Activated CD8-positive, alpha-beta memory T cell treated with anti-CD3 and anti-CD28 coated beads for 4 hours (primary cell): Measurements from ENCODE around the gene DOK3.
"Not testable (repeated sequence)": the region's sequence is repeated elsewhere in the genome, so short reads cannot be mapped to it uniquely, and the experiment has no call there.

Source experiments
- DNase-seq, 2 donors: peaks; one replicate each; pipeline ENCODE4 v3.0.0-alpha.2; 2020; ENCODE audit warnings: low read depth in 2 of 2

DOK3 gene

GRCh38 chr5:177497292-177498012 is 12.2 kb downstream of the DOK3 start, which contains the start of gene PDLIM7:
Gene PDLIM7 (minus strand): TSS chr5:177497604. CDS start chr5:177496512, 1,092 bp downstream.
- peak; percentile 83 to 87 for DNase-seq

GRCh38 chr5:177496727-177497291 is 12.8 kb downstream of the DOK3 start:
- no peak for DNase-seq

GRCh38 chr5:177496070-177496726 is 13.4 kb downstream of the DOK3 start:
- DNase-seq: no peak

- DNase-seq: no peak
Observed at GRCh38 chr5:177495243-177496060, 14.2 kb downstream of the DOK3 start.

- DNase-seq: no peak
Observed at GRCh38 chr5:177494346-177495195, 15.1 kb downstream of the DOK3 start.

- no peak for DNase-seq
Observed at GRCh38 chr5:177493795-177494345, 15.8 kb downstream of the DOK3 start.

GRCh38 chr5:177492841-177493240 is 16.8 kb downstream of the DOK3 start:
- no peak for DNase-seq

- DNase-seq: no peak
Observed at GRCh38 chr5:177491983-177492746, 17.5 kb downstream of the DOK3 start.

- DNase-seq: no peak
Observed at GRCh38 chr5:177491429-177491945, 18.1 kb downstream of the DOK3 start.

GRCh38 chr5:177490992-177491391 is 18.6 kb downstream of the DOK3 start:
- DNase-seq: no peak

GRCh38 chr5:177490311-177490991 is 19.2 kb downstream of the DOK3 start:
- no peak for DNase-seq

GRCh38 chr5:177489119-177489716 is 20.4 kb downstream of the DOK3 start:
- DNase-seq: no peak

- no peak for DNase-seq
Observed at GRCh38 chr5:177487975-177488374, 21.7 kb downstream of the DOK3 start.

GRCh38 chr5:177487144-177487543 is 22.5 kb downstream of the DOK3 start:
- DNase-seq: no peak

- no peak for DNase-seq
Observed at GRCh38 chr5:177486256-177486655, 23.4 kb downstream of the DOK3 start.

- not testable (repeated sequence) for DNase-seq
Observed at GRCh38 chr5:177485753-177486152, 23.9 kb downstream of the DOK3 start.

- no peak for DNase-seq
Observed at GRCh38 chr5:177484902-177485549, 24.6 kb downstream of the DOK3 start.
